Gastroesophageal sphincter (tissue), 3 donors: Measurements from ENCODE around the gene BRINP2.

ENCODE experiments used
- EP300 ChIP-seq: sonication (generic); formaldehyde crosslinking; IDR thresholded peaks from one replicate; pipeline ENCODE4 v1.6.1; 2017; ENCODE audit warnings: antibody characterized with exemption, mild to moderate bottlenecking
- POLR2A ChIP-seq, 2 donors: fragments of 450-650 bp; IDR thresholded peaks; one replicate each; pipeline ENCODE4 v1.6.1; 2017; ENCODE audit warnings: antibody characterized with exemption in 2 of 2, mild to moderate bottlenecking in 2 of 2, moderate library complexity in 1 of 2
- TF ChIP-seq, protein P1 (sequence below), 4 experiments: fragments of 200-600 bp in 2 of 4; fragments of 450-650 bp in 2 of 4; sonication (generic) in 1 of 4; IDR thresholded peaks; one replicate each; pipeline ENCODE4 v1.5.1; 2017 to 2019; ENCODE audit warnings: antibody characterized with exemption in 4 of 4, mild to moderate bottlenecking in 2 of 4, moderate library complexity in 2 of 4

DNA sequence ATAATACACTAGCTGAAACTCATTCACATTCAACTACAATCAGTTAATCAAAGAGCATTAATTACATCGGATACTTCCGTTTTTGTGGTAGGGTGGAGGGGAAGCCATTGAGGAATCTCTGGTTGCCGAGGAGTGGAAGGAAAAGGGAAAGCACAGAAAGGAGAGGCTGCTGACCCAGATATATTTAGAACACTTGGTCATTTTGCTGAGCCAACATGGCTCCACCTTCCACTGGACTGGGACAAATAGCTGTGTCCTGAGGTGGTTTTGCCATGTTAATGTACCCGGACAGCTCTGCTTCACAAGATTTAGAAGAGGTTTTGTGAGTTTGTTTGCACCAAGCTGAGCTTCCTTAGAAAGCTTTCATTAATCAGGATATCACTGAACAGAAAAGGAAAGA is 32.4 kb upstream of the BRINP2 start:
- TF ChIP-seq, protein P1, sequence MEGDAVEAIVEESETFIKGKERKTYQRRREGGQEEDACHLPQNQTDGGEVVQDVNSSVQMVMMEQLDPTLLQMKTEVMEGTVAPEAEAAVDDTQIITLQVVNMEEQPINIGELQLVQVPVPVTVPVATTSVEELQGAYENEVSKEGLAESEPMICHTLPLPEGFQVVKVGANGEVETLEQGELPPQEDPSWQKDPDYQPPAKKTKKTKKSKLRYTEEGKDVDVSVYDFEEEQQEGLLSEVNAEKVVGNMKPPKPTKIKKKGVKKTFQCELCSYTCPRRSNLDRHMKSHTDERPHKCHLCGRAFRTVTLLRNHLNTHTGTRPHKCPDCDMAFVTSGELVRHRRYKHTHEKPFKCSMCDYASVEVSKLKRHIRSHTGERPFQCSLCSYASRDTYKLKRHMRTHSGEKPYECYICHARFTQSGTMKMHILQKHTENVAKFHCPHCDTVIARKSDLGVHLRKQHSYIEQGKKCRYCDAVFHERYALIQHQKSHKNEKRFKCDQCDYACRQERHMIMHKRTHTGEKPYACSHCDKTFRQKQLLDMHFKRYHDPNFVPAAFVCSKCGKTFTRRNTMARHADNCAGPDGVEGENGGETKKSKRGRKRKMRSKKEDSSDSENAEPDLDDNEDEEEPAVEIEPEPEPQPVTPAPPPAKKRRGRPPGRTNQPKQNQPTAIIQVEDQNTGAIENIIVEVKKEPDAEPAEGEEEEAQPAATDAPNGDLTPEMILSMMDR (IDR thresholded peaks at IDR 0.05): no peak
- TF ChIP-seq POLR2A (IDR thresholded peaks at IDR 0.05) (no peak), EP300 (no peak)
